Adipose tissue (tissue), 3 donors: Measurements from ENCODE around the gene ANKRD22. TPM values are rescaled to one million over a fixed set of nuclear protein-coding genes. Genes with fewer than 3 reads are reported as not detected.

Experiments used
- H3K27ac ChIP-seq: one replicate; pipeline ENCODE4 v1.5.1; 2013; ENCODE audit warnings: low read depth, low read length
- WGBS, 3 donors: extraction: QIAGEN DNeasy Blood & Tissue Kit; methylation state at CpG; one replicate each; pipeline ENCODE4 v1.1.7; 2013; 5-methylcytosine and 5-hydroxymethylcytosine counted together
- polyA plus RNA-seq, 3 donors: library from polyadenylated mRNA; stranded (reverse); fragments of 200-250 nt; gene quantifications; one replicate each; pipeline ENCODE4 v1.2.3, GENCODE V29; 2013
- donor health status: healthy with polysubstance abuse.
- donor health status: Bipolar disorder and iron deficiency.
- donor health status: healthy.

Gene ANKRD22
- polyA plus RNA-seq, 3 donors: 1.0 to 14.7 (median 3.2) TPM

- no peak overlapping the region for H3K27ac ChIP-seq
- 27 to 47% (median 45%) methylated on average over 5 of the region's 5 CpGs for WGBS, 3 donors
Measured at GRCh38 chr10:88810196-88810961, 41.3 kb downstream of the ANKRD22 start.

GRCh38 chr10:88809621-88810020 lies 42.0 kb downstream of the ANKRD22 start:
- no peak overlapping the region for H3K27ac ChIP-seq
- WGBS, 3 donors: 71 to 86% (median 75%) methylated on average over 4 of the region's 4 CpGs

DNA sequence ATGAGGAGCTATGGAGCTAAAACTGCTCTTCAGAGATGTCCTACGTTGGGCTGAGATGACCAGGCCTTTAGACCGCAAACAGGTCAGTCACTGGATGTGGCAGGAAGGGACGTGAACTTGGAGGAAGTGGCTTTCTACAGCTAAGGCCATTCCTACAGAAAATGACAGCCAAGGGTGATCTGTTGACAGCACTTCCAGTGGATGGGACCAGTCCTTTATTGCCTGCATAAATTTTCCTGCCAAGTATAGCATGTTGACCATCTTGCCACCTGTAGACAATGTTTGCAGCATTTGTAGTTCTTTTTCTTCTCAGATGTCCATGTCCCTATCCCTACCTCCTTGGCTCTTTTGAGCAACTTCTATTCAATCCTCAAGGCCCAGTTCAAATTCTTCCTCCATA lies 45.7 kb downstream of the ANKRD22 start:
- no peak overlapping the region for H3K27ac ChIP-seq
- 76 to 89% (median 80%) methylated on average over 3 of the region's 3 CpGs for WGBS, 3 donors

- 33 to 49% (median 40%) methylated on average over 2 of the region's 2 CpGs for WGBS, 3 donors
- H3K27ac ChIP-seq: no peak overlapping the region
Measured at GRCh38 chr10:88805361-88805760, 46.3 kb downstream of the ANKRD22 start.

DNA sequence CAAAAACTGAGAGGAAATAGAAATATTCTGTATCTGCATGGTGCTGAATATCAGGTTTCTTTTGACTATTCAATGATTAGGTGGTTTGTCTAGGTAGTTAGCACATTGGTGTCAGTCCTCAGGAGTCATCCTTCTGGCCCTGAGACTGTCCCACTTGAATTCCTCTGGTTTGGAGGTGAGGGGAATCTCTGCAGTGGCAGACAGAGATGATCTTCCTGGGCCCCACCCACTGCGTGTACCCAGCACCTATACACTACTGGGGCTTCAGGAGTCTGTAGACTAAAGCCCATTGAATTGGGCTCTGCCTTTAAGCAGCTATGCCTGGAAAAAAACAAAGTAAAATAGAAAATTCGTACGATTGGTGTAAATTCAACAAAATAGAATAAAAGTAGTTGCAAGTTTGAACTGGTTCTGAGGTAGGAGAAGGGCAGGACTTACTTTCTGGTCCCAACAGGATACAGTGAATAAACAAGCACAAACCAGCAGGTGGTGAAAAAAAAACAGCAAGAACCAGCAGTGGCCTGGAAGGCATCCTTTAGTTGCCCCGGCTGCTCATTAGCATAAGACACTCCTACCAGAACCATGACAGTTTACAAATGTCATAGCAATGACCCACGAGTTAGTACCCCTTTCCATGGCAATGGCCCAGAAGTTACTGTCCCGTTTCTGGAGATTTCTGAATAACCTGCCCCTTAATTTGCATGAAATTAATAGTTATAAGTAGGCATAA lies 47.4 kb downstream of the ANKRD22 start:
- 61 to 73% (median 69%) methylated on average over 6 of the region's 6 CpGs for whole genome bisulfite sequencing, 3 donors
- H3K27ac ChIP-seq: no peak overlapping the region

- WGBS, 3 donors: 94 to 99% (median 97%) methylated on average over 2 of the region's 2 CpGs
Measured at GRCh38 chr10:88803641-88804040, 48.0 kb downstream of the ANKRD22 start.

GRCh38 chr10:88802523-88803285 lies 48.9 kb downstream of the ANKRD22 start, which contains the start of gene LIPM:
LIPM (plus strand) TSS chr10:88802730; CDS start chr10:88802897, 167 bp downstream.
- WGBS, 3 donors: 81 to 94% (median 82%) methylated on average over 2 of the region's 2 CpGs
- no peak within 1 kb of the TSS for H3K27ac ChIP-seq

More at GRCh38 chr10:88803641-88804040, 48.0 kb downstream of the ANKRD22 start:
- no peak overlapping the region for H3K27ac ChIP-seq

DNA sequence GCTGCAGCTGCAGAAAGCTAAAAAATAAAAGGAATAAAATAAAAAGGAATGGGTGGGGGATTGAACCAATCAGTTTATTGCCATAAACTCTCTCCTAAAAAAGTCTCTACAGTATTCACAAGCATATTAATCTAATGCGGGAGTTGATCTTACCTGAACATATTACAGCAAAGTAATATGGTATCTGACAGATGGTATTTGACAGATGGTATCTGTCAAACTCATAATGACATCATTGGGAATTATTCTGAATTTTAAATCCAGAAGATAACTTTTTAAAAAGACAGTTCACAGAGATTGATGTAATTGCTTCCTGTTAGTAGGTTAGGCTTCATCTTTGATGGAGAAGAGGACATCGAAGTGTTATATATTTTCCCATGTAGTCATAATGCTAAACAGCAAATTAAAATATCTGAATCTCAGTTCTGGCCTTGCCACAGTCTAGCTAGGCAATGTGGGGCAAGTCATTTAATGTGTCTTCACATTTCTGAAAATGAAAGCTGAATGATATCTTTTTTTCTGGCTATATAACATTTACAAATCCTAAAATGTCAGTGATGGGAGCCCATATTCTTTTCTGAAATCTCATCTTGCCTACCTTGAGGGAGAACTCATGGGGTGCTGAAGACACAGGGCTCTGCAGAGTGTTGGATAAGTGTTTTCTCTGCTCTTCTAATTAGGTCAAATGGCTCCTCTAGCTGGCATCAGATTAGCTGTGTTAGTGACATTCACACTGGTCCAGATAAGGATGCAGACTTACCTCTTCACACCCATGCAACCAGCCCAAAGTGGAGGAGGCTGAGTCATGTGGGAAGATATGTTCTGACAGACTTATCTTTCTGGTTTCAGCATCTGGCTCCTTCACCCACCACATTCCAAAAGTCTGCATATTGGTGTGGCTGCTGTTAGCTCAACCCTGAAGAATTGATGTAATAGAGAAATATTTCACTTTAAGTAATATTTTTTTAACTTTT lies 51.2 kb downstream of the ANKRD22 start:
- no peak overlapping the region for H3K27ac ChIP-seq
- WGBS, 3 donors: 90 to 93% (median 92%) methylated on average over 2 of the region's 2 CpGs

DNA sequence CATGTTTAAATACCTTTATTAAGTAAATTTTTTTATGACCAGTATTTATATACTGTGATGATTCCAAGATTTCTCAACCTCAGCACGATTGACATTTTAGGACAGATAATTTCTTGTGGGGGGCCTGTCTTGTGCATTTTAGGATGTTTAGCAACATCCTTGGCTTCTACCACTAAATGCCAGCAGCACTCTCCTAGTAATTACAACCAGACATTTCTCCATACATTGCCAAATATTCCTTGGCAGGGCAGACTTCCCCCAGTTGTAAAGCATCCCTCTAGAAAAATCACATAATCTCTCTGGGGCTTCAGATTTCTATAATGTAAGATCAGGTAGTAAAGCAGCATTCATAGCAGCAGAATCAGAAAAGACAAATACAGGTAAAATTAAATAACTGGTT lies 56.9 kb downstream of the ANKRD22 start:
- H3K27ac ChIP-seq: no peak overlapping the region
- 40 to 79% (median 40%) methylated on average over 1 of the region's 1 CpG for WGBS, 3 donors

- 54 to 72% (median 63%) methylated on average over 2 of the region's 2 CpGs for WGBS, 3 donors
- no peak overlapping the region for H3K27ac ChIP-seq
Measured at GRCh38 chr10:88793712-88794299, 57.8 kb downstream of the ANKRD22 start.

DNA sequence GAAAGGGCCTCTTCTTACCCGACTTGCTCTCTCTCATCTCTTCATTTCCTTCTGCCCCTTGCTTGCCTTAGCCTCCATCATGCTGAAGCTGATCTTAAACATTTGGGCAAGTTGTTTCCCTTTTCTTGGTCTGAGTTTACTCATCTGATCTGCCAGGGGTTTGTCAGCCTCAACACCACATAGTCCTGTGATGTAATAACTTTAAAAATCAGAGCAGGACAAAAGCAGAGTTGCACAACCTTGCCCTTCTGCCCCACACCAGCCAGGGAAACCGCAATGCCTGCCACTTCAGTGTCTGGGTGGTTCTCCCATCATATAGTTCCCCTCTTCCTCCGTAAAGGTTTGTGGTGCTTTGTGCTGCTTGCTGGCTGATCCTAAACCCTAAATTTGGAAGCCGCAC lies 59.0 kb downstream of the ANKRD22 start:
- WGBS, 3 donors: 60 to 88% (median 72%) methylated on average over 4 of the region's 4 CpGs
- no peak overlapping the region for H3K27ac ChIP-seq

GRCh38 chr10:88791924-88792323 lies 59.7 kb downstream of the ANKRD22 start:
- no peak overlapping the region for H3K27ac ChIP-seq
- 51 to 53% (median 52%) methylated on average over 2 of the region's 2 CpGs for WGBS, 3 donors

GRCh38 chr10:88788924-88789323 lies 62.7 kb downstream of the ANKRD22 start:
- H3K27ac ChIP-seq: no peak overlapping the region

DNA sequence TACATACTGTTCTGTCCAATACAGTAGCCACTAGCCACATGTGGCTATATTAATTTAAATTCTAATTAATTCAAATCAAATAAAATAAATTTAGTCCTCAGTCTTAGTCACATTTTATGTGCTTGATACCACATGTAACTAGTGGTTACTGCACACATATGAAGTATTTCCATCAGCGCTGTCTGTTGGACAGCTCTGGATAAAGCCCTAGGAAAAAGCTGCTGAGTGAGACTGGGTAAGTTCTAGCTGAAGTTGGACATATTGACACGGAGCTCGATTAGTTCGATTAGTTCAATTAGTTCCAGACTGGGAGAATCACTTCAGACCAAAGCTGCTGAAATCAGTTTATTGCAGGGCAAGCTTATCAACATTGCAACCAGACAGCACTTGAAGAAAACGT lies 64.2 kb downstream of the ANKRD22 start:
- whole genome bisulfite sequencing, 3 donors: 88 to 92% (median 88%) methylated on average over 5 of the region's 5 CpGs

GRCh38 chr10:88786032-88786770 lies 65.4 kb downstream of the ANKRD22 start:
- WGBS, 3 donors: 89 to 93% (median 92%) methylated on average over 10 of the region's 10 CpGs
- H3K27ac ChIP-seq: no peak overlapping the region

More for the DNA sequence above, 64.2 kb downstream of the ANKRD22 start:
- no peak overlapping the region for H3K27ac ChIP-seq

GRCh38 chr10:88783724-88784123 lies 67.9 kb downstream of the ANKRD22 start:
- no peak overlapping the region for H3K27ac ChIP-seq
- 58 to 70% (median 59%) methylated on average over 3 of the region's 3 CpGs for WGBS, 3 donors

- H3K27ac ChIP-seq: no peak overlapping the region
- WGBS, 3 donors: 79 to 95% (median 94%) methylated on average over 3 of the region's 3 CpGs
Measured at GRCh38 chr10:88782222-88782621, 69.4 kb downstream of the ANKRD22 start.
